ENCODE measurements around the gene SUPT7L.

DNA sequence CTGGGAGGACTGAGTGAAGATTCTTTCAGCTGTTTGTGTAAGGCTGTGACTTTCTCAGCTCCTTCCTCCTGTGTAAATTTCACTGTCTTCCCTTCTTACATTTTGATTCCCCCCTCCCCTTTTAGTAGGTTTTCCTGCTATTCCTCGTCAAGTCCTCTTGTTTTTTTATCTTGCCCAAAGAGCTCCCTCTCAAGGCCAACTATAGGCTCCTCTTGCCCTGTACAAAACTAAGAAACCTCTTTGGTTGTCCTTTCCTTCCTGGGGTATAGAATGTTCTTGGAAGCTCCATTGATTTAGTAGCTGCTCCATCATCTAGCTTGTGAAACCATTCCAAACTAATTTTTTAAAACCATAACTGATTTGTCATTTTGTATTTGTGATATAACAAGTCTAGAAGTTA lies 41.9 kb downstream of the SUPT7L start:
- no peak for TF ChIP-seq POLR2A (IDR thresholded peaks at IDR 0.05)
- TF ChIP-seq, protein P1, sequence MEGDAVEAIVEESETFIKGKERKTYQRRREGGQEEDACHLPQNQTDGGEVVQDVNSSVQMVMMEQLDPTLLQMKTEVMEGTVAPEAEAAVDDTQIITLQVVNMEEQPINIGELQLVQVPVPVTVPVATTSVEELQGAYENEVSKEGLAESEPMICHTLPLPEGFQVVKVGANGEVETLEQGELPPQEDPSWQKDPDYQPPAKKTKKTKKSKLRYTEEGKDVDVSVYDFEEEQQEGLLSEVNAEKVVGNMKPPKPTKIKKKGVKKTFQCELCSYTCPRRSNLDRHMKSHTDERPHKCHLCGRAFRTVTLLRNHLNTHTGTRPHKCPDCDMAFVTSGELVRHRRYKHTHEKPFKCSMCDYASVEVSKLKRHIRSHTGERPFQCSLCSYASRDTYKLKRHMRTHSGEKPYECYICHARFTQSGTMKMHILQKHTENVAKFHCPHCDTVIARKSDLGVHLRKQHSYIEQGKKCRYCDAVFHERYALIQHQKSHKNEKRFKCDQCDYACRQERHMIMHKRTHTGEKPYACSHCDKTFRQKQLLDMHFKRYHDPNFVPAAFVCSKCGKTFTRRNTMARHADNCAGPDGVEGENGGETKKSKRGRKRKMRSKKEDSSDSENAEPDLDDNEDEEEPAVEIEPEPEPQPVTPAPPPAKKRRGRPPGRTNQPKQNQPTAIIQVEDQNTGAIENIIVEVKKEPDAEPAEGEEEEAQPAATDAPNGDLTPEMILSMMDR (IDR thresholded peaks at IDR 0.05), result no peak
